Measurements from ENCODE around the gene PMPCA.

The PMPCA gene

DNA sequence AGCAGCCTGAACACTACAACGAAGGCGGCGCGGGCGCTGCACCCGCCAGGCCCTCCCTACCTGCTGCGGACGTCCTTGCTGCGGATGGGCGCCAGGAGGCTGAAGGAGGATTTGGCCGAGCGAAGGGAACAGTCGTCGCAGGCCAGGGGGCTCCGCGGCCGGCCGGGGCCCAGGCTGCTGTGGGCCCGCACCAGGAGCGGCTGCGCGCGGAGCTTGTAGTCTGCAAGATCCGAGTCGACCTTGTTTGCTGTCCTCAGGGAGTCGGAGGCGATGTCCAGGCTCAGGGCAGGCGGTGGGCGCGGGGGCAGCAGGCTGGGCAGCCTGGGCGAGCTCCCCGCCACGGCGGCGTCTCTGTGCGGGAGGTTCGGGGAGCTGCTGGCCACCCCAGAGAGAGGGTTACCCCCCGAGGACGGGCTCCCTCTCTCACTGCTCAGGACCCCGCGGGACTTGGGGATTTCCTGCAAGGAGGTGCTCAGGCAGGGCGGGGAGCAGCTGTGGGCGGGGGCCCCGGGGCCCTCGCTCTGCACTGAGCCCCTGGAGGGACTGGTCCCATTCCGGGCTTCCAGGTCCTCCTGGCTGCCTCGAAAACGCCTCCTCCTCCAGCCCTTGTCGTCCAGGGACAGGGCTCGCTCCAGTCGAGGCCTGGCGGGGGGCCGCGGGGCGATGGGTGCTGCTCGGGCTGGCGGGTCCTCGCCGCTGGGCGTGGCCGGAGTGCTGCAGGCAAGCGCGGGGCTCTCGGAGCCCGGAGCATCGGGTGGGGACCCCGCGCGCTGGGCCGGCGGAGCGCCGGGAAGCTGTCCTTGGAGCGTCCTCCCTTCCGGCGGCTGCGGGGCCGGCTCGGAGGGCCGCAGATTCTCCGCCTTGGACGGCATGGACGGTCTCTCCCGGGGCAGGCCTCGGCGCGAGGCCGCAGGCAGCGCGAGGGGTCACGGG is 28.4 kb downstream of the PMPCA start:
- DNase-seq: peak; percentile 55
- peak overlapping the region; percentile 79 for H3K4me3 ChIP-seq (ENCODE audit: low read depth, low read length)
- H3K4me1 ChIP-seq: no peaks in the 10 kb centered on the region; the same call in 1 of the 2 replicates
- peaks cover 32% of the 10 kb centered on the region for H3K36me3 ChIP-seq
- H3K9me3 ChIP-seq: no peaks in the 10 kb centered on the region
- TF ChIP-seq, protein P1, sequence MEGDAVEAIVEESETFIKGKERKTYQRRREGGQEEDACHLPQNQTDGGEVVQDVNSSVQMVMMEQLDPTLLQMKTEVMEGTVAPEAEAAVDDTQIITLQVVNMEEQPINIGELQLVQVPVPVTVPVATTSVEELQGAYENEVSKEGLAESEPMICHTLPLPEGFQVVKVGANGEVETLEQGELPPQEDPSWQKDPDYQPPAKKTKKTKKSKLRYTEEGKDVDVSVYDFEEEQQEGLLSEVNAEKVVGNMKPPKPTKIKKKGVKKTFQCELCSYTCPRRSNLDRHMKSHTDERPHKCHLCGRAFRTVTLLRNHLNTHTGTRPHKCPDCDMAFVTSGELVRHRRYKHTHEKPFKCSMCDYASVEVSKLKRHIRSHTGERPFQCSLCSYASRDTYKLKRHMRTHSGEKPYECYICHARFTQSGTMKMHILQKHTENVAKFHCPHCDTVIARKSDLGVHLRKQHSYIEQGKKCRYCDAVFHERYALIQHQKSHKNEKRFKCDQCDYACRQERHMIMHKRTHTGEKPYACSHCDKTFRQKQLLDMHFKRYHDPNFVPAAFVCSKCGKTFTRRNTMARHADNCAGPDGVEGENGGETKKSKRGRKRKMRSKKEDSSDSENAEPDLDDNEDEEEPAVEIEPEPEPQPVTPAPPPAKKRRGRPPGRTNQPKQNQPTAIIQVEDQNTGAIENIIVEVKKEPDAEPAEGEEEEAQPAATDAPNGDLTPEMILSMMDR (IDR thresholded peaks at IDR 0.05; ENCODE audit: low read depth, low read length): no peak
- no peaks in the 10 kb centered on the region for H3K27me3 ChIP-seq

DNA sequence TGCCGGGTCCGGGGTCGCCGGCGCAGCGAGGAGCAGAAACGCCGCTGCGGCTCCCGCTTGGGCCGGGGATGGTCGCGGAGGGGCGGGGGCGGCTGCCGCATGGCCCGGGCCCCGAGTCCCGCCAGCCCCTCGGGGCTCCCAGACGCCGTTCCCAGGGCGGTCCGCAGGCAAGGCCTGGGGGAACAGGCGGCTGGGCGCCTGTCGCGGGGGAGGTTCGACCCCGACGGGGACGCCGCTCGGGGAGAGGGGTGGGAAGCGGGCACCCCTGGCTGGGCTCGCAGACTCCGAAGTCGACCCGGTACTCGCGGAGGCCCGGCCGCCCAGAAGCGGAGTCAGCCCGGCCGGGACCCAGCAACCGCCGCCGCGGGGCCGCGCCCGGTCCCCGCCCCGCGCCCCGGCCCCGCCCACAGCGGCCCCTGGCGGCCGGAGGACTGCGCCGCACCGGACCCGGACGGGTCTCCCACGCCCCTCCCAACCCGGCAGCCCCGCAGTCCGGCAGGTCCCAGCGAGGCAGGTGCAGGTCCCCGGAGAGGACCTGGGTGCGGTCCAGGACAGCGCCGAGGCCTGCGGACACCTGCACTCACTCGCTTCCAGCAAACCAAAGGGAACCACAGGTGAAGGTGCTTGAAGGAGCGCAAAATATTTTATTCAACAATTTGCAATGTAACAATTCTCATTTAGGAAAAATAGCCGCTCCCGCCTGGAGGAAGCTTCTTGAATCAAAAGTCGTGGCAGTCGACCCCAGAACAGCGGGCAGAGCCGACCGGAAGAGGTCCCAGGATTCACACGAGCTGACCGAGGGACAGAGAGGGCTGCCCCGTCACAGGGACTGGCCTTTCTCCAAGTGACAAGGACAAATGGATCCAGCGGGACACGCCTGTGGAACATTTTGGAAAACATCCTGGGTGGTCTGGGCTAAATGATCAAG is 29.3 kb downstream of the PMPCA start, which contains the start of gene INPP5E:
TSS of gene INPP5E (minus strand) at position 365 of the 928 bp plus-strand sequence. CDS start 426 bp downstream, outside the sequence.
- TF ChIP-seq, protein P1 (IDR thresholded peaks at IDR 0.05; ENCODE audit: low read depth, low read length): peak; percentile 41
- Histone ChIP-seq H3K4me3 (ENCODE audit: low read depth, low read length) (peak within 1 kb of the TSS; percentile 79), H3K36me3 (peaks cover 36% of the 10 kb centered on the region), H3K27me3 (no peaks in the 10 kb centered on the region), H3K9me3 (no peaks in the 10 kb centered on the region), H3K4me1 (no peaks in the 10 kb centered on the region; the same call in 1 of the 2 replicates)
- peak; percentile 83 for DNase-seq

DNA sequence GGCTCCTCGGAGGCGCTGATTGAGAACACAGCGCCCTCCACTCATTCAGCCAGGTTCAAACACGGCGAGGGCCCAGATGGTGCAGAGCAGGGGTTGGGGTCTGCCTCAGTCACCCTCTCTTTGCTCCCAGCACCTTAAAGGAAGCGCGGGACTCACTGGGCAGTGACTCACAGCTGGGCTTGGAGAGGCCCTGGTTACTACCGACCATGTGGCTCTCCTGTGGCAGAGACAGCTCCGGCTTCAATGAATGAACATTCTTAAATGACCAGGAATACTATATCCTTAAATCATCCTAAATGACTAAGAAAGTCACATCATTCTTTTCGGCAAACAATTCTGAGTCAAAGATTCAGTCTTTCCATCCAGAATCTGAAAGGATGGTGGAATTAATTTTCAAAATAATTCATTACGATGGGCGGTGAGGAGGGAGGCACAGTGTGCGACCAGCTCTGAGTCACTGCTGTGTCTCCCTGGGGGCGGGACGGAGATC is 30.8 kb downstream of the PMPCA start:
- H3K36me3 ChIP-seq: peaks cover 42% of the 10 kb centered on the region
- H3K4me1 ChIP-seq: no peaks in the 10 kb centered on the region; the same call in 1 of the 2 replicates
- TF ChIP-seq, protein P1 (IDR thresholded peaks at IDR 0.05; ENCODE audit: low read depth, low read length): no peak
- H3K9me3 ChIP-seq: no peaks in the 10 kb centered on the region
- H3K4me3 ChIP-seq (ENCODE audit: low read depth, low read length): no peak overlapping the region
- H3K27me3 ChIP-seq: no peaks in the 10 kb centered on the region
- no peak for DNase-seq

DNA sequence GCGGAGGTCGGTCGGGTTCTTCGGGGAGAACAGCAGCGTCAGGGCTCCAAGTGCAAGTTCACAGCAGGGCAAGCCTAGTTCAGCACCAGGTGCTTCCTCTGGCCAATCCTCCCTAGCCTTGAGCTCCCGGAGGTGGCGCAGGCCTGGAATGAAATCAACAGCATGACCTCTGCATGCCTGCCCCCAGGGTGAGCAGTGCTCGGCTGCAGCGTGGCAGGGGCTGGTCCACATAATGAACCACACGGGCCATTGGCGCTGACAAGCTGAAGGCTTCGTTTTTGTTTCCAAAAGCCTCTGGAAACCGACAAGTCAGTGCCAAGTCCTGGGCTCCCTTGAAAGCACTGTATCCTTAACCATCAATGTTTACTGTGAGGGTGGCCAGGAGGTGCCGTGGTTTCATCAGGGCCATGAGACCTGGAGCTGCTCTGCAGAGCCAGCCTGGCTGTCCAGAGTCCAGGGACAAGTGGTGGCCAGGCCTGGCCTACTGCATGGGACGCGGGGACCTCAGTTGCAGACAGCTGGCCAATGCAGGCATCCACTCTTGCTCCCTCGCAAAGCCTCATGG is 31.3 kb downstream of the PMPCA start:
- H3K9me3 ChIP-seq: no peaks in the 10 kb centered on the region
- no peaks in the 10 kb centered on the region; the same call in 1 of the 2 replicates for H3K4me1 ChIP-seq
- H3K27me3 ChIP-seq: no peaks in the 10 kb centered on the region
- no peak overlapping the region for H3K4me3 ChIP-seq (ENCODE audit: low read depth, low read length)
- H3K36me3 ChIP-seq: peaks cover 45% of the 10 kb centered on the region
- TF ChIP-seq, protein P1 (IDR thresholded peaks at IDR 0.05; ENCODE audit: low read depth, low read length): no peak
- DNase-seq: no peak

DNA sequence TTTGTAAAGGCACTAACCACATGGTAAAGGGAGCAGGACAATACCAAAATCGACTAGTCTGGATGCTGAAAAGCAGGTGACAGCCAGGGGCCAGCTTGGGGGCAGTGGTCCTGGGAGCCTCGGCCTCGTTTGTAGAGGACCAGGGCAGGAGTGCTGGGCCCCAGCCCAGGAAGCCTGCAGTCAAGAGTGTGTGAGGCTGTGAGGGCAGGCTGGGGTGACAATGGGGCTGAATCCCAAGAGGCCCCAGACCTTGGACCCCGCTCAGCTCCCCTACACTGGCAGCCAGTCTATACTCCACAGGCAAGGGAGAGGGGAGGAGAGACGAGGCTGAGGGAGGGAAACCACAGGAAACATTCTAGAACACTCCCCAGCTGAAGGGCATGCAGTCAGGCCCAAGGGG is 31.8 kb downstream of the PMPCA start:
- no peaks in the 10 kb centered on the region for H3K9me3 ChIP-seq
- TF ChIP-seq, protein P1 (IDR thresholded peaks at IDR 0.05; ENCODE audit: low read depth, low read length): no peak
- peaks cover 45% of the 10 kb centered on the region for H3K36me3 ChIP-seq
- no peaks in the 10 kb centered on the region; the same call in 1 of the 2 replicates for H3K4me1 ChIP-seq
- DNase-seq: no peak
- H3K27me3 ChIP-seq: no peaks in the 10 kb centered on the region
- no peak overlapping the region for H3K4me3 ChIP-seq (ENCODE audit: low read depth, low read length)

Measured in BE2C (cell line).